ENCODE measurements around the gene DIRAS1. TPM values are rescaled to one million over a fixed set of nuclear protein-coding genes. Genes with fewer than 3 reads are reported as not detected.

The DIRAS1 gene
- total RNA-seq, 1 experiment from 2014 or later, result 33.7 TPM

DNA sequence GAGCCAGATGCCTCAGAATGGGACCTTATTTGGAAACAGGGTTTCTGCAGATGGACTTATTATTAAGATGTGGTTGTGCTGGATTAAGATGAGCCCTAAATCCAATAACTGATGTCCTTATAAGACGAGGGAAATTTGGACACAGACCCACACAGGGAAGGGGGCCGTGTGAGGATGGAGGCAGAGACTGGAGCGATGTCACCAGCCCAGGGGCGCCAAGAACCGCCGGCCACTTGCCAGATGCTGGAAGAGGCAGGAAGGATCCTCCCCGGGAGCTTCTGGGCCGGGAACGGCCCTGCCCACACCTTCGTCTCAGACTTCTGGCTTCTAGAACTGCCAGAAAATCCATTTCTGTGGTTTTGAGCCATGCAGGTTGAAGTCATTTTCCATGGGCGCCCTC, 45.3 kb downstream of the DIRAS1 start:
- POLR2A ChIA-PET, result no interaction called here
- CTCF ChIA-PET, result no interaction called here
- no peak overlapping the region for H3K4me3 ChIP-seq (replicated peaks in 1 of 2; ENCODE audit: low read depth in 1 of 2, low read length in 2 of 2)
- H3K9me3 ChIP-seq (ENCODE audit: control insufficient read depth in 1 of 2, insufficient read depth in 1 of 2, low read depth in 1 of 2, low read length in 2 of 2), result no peaks in the 10 kb centered on the region
- BruUV-seq (replicated peaks), result no TSS peak
- no peak overlapping the region for H2AFZ ChIP-seq (ENCODE audit: low read depth, low read length, poor library complexity, severe bottlenecking)
- ATAC-seq (no peak), DNase-seq (ENCODE audit: low read depth, low spot score) (no peak)
- RAD21 ChIA-PET (ENCODE audit: low non-redundant PET in 1 of 2, low total read pairs in 2 of 2, uncharacterized antibody in 2 of 2, unreplicated experiment in 2 of 2), result no interaction called here
- no peaks in the 10 kb centered on the region for H3K79me2 ChIP-seq (ENCODE audit: insufficient read depth, low read length)
- no peak overlapping the region for H3K27ac ChIP-seq (ENCODE audit: low read depth, low read length)
- peaks cover 0 to 3% of the 10 kb centered on the region in 2 experiments; a peak in 2 of 4 replicates for H3K4me1 ChIP-seq (ENCODE audit: control insufficient read depth in 1 of 2, insufficient read depth in 2 of 2, low read length in 2 of 2)
- no peaks in the 10 kb centered on the region for H3K36me3 ChIP-seq (ENCODE audit: control insufficient read depth in 1 of 2, insufficient read depth in 2 of 2, low read length in 2 of 2)
- TF ChIP-seq, protein P1, sequence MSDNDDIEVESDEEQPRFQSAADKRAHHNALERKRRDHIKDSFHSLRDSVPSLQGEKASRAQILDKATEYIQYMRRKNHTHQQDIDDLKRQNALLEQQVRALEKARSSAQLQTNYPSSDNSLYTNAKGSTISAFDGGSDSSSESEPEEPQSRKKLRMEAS (IDR thresholded peaks at IDR 0.05), result no peak
- TF ChIP-seq, protein P2, sequence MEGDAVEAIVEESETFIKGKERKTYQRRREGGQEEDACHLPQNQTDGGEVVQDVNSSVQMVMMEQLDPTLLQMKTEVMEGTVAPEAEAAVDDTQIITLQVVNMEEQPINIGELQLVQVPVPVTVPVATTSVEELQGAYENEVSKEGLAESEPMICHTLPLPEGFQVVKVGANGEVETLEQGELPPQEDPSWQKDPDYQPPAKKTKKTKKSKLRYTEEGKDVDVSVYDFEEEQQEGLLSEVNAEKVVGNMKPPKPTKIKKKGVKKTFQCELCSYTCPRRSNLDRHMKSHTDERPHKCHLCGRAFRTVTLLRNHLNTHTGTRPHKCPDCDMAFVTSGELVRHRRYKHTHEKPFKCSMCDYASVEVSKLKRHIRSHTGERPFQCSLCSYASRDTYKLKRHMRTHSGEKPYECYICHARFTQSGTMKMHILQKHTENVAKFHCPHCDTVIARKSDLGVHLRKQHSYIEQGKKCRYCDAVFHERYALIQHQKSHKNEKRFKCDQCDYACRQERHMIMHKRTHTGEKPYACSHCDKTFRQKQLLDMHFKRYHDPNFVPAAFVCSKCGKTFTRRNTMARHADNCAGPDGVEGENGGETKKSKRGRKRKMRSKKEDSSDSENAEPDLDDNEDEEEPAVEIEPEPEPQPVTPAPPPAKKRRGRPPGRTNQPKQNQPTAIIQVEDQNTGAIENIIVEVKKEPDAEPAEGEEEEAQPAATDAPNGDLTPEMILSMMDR (IDR thresholded peaks at IDR 0.05 in 2 of 3, conservative IDR thresholded peaks at IDR 0.05 in 1 of 3; ENCODE audit: borderline replicate concordance in 1 of 3, insufficient read depth in 1 of 3, low read depth in 2 of 3, low read length in 2 of 3), result no peak
- TF ChIP-seq JUND (IDR thresholded peaks at IDR 0.05) (no peak), TCF7L2 (IDR thresholded peaks at IDR 0.05; ENCODE audit: borderline replicate concordance, extremely low read depth, insufficient read depth, insufficient read length) (no peak), SRF (IDR thresholded peaks at IDR 0.05; ENCODE audit: low read depth) (no peak), CBX3 (IDR thresholded peaks at IDR 0.05; ENCODE audit: low read depth) (no peak)
- no peaks in the 10 kb centered on the region for H4K20me1 ChIP-seq (ENCODE audit: insufficient read depth)
- intact Hi-C loops (cut with micrococcal nuclease), result no loop called here
- H3K27me3 ChIP-seq (ENCODE audit: insufficient read depth, low read length), result no peaks in the 10 kb centered on the region
- H3K4me2 ChIP-seq (ENCODE audit: low read length), result no peak overlapping the region
- no peaks in the 10 kb centered on the region for H3K9me2 ChIP-seq (ENCODE audit: insufficient read depth)
- H3K9ac ChIP-seq (ENCODE audit: low read length), result no peak overlapping the region

DNA sequence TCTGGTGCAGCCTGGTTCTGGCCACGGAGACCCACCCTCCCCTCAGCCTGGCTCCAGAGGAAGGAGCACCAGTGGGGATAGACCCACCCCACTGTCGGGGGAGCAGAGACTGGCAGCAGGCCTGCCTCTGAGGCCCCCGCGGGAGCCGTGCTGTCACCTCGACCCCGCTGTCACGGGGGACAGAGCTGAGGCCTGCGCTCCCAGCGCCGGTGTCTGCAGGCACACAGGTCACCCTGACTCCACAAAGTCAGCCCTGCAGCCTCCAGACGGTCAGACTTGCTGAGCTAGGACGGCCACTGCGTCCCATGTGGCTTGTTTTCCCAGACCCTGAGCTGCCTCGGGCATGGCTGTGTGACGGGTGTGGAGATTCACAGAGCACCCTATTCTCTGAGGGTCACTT, 51.0 kb downstream of the DIRAS1 start:
- ChIA-PET POLR2A (no interaction called here), CTCF (no interaction called here), RAD21 (ENCODE audit: low non-redundant PET in 1 of 2, low total read pairs in 2 of 2, uncharacterized antibody in 2 of 2, unreplicated experiment in 2 of 2) (no interaction called here)
- H3K27me3 ChIP-seq (ENCODE audit: insufficient read depth, low read length), result no peaks in the 10 kb centered on the region
- no peak overlapping the region for H3K27ac ChIP-seq (ENCODE audit: low read depth, low read length)
- intact Hi-C loops (cut with micrococcal nuclease), result no loop called here
- H4K20me1 ChIP-seq (ENCODE audit: insufficient read depth), result no peaks in the 10 kb centered on the region
- no peaks in the 10 kb centered on the region for H3K9me3 ChIP-seq (ENCODE audit: control insufficient read depth in 1 of 2, insufficient read depth in 1 of 2, low read depth in 1 of 2, low read length in 2 of 2)
- H3K4me3 ChIP-seq (replicated peaks in 1 of 2; ENCODE audit: low read depth in 1 of 2, low read length in 2 of 2), result no peak overlapping the region
- H3K4me1 ChIP-seq (ENCODE audit: control insufficient read depth in 1 of 2, insufficient read depth in 2 of 2, low read length in 2 of 2), result peaks cover 0 to 3% of the 10 kb centered on the region in 2 experiments; a peak in 2 of 4 replicates
- H3K9ac ChIP-seq (ENCODE audit: low read length), result no peak overlapping the region
- BruUV-seq (replicated peaks), result no TSS peak
- no peaks in the 10 kb centered on the region for H3K9me2 ChIP-seq (ENCODE audit: insufficient read depth)
- no peak overlapping the region for H2AFZ ChIP-seq (ENCODE audit: low read depth, low read length, poor library complexity, severe bottlenecking)
- no peak for ATAC-seq
- no peak overlapping the region for H3K4me2 ChIP-seq (ENCODE audit: low read length)
- H3K36me3 ChIP-seq (ENCODE audit: control insufficient read depth in 1 of 2, insufficient read depth in 2 of 2, low read length in 2 of 2), result no peaks in the 10 kb centered on the region
- no peak for DNase-seq (ENCODE audit: low read depth, low spot score)
- no peaks in the 10 kb centered on the region for H3K79me2 ChIP-seq (ENCODE audit: insufficient read depth, low read length)
- TF ChIP-seq, protein P3, sequence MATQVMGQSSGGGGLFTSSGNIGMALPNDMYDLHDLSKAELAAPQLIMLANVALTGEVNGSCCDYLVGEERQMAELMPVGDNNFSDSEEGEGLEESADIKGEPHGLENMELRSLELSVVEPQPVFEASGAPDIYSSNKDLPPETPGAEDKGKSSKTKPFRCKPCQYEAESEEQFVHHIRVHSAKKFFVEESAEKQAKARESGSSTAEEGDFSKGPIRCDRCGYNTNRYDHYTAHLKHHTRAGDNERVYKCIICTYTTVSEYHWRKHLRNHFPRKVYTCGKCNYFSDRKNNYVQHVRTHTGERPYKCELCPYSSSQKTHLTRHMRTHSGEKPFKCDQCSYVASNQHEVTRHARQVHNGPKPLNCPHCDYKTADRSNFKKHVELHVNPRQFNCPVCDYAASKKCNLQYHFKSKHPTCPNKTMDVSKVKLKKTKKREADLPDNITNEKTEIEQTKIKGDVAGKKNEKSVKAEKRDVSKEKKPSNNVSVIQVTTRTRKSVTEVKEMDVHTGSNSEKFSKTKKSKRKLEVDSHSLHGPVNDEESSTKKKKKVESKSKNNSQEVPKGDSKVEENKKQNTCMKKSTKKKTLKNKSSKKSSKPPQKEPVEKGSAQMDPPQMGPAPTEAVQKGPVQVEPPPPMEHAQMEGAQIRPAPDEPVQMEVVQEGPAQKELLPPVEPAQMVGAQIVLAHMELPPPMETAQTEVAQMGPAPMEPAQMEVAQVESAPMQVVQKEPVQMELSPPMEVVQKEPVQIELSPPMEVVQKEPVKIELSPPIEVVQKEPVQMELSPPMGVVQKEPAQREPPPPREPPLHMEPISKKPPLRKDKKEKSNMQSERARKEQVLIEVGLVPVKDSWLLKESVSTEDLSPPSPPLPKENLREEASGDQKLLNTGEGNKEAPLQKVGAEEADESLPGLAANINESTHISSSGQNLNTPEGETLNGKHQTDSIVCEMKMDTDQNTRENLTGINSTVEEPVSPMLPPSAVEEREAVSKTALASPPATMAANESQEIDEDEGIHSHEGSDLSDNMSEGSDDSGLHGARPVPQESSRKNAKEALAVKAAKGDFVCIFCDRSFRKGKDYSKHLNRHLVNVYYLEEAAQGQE (IDR thresholded peaks at IDR 0.05; ENCODE audit: low read depth), result no peak
- TF ChIP-seq YY1 (IDR thresholded peaks at IDR 0.05; ENCODE audit: extremely low read depth, insufficient replicate concordance, low read depth, low read length) (no peak), RAD21 (IDR thresholded peaks at IDR 0.05; ENCODE audit: low read depth) (no peak), ELF1 (IDR thresholded peaks at IDR 0.05; ENCODE audit: borderline replicate concordance, low read depth) (no peak), EZH2phosphoT487 (IDR thresholded peaks at IDR 0.05; ENCODE audit: borderline replicate concordance) (no peak), EGR1 (IDR thresholded peaks at IDR 0.05; ENCODE audit: low read depth) (no peak), SIN3A (IDR thresholded peaks at IDR 0.05; ENCODE audit: low read depth) (no peak), CBX3 (IDR thresholded peaks at IDR 0.05; ENCODE audit: low read depth) (no peak), ZFX (IDR thresholded peaks at IDR 0.05) (no peak), POLR2AphosphoS5 (IDR thresholded peaks at IDR 0.05; ENCODE audit: low read depth, low read length) (no peak), JUND (IDR thresholded peaks at IDR 0.05) (no peak)
- TF ChIP-seq, protein P1 (IDR thresholded peaks at IDR 0.05), result no peak
- TF ChIP-seq, protein P4, sequence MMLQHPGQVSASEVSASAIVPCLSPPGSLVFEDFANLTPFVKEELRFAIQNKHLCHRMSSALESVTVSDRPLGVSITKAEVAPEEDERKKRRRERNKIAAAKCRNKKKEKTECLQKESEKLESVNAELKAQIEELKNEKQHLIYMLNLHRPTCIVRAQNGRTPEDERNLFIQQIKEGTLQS (IDR thresholded peaks at IDR 0.05), result no peak
